NB4 (cell line): ENCODE results near the gene ZNF668.

ENCODE experiments used
- DNase-seq: peaks from one replicate; pipeline ENCODE4 v3.0.0; 2010; ENCODE audit warnings: low read depth
- H3K4me3 ChIP-seq: one replicate; pipeline ENCODE4 v1.5.1; 2011; ENCODE audit warnings: mild to moderate bottlenecking, low read depth, low read length, moderate library complexity
- MAX ChIP-seq: IDR thresholded peaks from 2 replicates; pipeline ENCODE4 v1.6.1; 2011; ENCODE audit warnings: low read depth, low read length
- MYC ChIP-seq: IDR thresholded peaks from 2 replicates; pipeline ENCODE4 v1.6.1; 2011; ENCODE audit warnings: low read depth, low read length
- POLR2A ChIP-seq: IDR thresholded peaks from 2 replicates; pipeline ENCODE4 v1.6.1; 2011; ENCODE audit warnings: mild to moderate bottlenecking; ENCODE audit not compliant: insufficient read length; ENCODE audit errors: extremely low read depth
- TF ChIP-seq, protein P1 (sequence below): IDR thresholded peaks from one replicate; pipeline ENCODE4 v1.5.1; 2012; ENCODE audit warnings: low read depth, low read length

Gene ZNF668

GRCh38 chr16:31085411-31085810, 11.4 kb upstream of the ZNF668 start:
- H3K4me3 ChIP-seq, result no peak overlapping the region
- TF ChIP-seq MYC (no peak), POLR2A (no peak), MAX (no peak)
- TF ChIP-seq, protein P1, sequence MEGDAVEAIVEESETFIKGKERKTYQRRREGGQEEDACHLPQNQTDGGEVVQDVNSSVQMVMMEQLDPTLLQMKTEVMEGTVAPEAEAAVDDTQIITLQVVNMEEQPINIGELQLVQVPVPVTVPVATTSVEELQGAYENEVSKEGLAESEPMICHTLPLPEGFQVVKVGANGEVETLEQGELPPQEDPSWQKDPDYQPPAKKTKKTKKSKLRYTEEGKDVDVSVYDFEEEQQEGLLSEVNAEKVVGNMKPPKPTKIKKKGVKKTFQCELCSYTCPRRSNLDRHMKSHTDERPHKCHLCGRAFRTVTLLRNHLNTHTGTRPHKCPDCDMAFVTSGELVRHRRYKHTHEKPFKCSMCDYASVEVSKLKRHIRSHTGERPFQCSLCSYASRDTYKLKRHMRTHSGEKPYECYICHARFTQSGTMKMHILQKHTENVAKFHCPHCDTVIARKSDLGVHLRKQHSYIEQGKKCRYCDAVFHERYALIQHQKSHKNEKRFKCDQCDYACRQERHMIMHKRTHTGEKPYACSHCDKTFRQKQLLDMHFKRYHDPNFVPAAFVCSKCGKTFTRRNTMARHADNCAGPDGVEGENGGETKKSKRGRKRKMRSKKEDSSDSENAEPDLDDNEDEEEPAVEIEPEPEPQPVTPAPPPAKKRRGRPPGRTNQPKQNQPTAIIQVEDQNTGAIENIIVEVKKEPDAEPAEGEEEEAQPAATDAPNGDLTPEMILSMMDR, result no peak
- DNase-seq, result no peak

DNA sequence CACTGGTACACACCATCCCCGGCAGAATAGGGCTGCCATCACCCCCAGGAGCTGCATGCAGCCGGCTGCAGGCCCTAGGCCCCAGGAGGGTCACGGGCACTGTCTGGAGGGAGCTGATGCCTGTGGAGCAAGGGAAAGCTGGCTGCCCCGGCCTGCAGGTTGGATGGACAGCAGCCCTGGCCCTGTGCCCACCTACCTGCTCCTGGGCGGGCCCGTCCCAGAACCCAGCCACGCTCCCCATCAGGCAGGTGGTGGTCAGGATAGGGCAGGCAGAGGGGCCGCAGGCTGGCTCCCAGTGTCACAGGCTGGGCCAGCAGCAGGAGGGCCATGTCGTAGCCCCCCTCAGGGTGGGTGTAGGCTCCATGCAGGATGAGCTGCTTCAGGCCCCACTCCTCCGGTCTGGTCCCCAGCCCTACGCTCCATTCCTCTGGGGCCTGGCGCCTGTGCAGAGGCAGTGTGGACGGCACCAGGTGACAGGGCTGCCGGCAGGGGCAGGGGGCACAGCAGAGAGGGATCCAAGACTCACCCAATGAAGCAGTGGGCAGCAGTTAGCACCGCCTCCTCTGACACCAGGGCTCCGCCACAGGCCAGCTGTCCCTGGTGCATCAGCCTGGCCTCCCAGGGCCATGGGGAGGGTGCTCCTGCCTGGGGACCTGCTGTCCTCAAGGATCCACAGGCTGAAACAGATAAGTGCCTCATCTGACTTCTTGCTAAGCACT, 10.7 kb upstream of the ZNF668 start:
- no peak for TF ChIP-seq MAX
- no peak for TF ChIP-seq MYC
- TF ChIP-seq, protein P1, result no peak
- TF ChIP-seq POLR2A, result no peak
- no peak for DNase-seq
- H3K4me3 ChIP-seq, result no peak overlapping the region

GRCh38 chr16:31083981-31084380, 9.9 kb upstream of the ZNF668 start:
- TF ChIP-seq MYC, result no peak
- TF ChIP-seq, protein P1, result no peak
- TF ChIP-seq MAX, result no peak
- TF ChIP-seq POLR2A, result no peak
- H3K4me3 ChIP-seq, result no peak overlapping the region
- no peak for DNase-seq

- no peak for TF ChIP-seq MYC
- TF ChIP-seq POLR2A, result no peak
- TF ChIP-seq, protein P1, result no peak
- TF ChIP-seq MAX, result no peak
- H3K4me3 ChIP-seq, result no peak overlapping the region
- DNase-seq, result no peak
These were observed 9.5 kb upstream of the ZNF668 start for GRCh38 chr16:31083556-31083955.

DNA sequence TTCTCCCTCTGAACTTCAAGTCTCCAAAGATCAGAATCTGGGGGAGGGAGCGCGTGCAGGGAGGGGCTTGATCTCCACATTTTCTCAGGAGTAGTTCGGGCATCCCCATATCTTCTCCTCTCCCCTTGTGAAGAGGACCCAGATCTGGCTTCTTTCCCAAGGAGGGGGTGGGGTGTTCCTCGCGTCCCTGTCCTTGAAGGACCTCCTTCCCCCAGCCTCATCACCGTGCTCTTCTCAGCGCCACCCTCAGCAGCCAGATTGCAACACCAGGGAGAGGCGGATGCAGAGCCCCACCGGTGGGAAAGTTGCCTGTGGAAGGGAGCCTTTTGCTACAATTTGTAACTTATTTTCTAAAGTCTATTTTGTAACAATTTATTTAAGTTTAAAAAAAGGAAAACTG, 9.0 kb upstream of the ZNF668 start:
- TF ChIP-seq MYC (no peak), POLR2A (no peak), MAX (no peak)
- TF ChIP-seq, protein P1, result no peak
- H3K4me3 ChIP-seq, result no peak overlapping the region
- DNase-seq, result no peak
